GM18870 (cell line): ENCODE results near the gene NID2.

Experiments used
- ATAC-seq: cut with Tn5 transposase; IDR thresholded peaks from one replicate; pipeline ENCODE4 v1.9.1; 2021; ENCODE audit warnings: moderate library complexity; ENCODE audit not compliant: unreplicated experiment

Gene NID2

DNA sequence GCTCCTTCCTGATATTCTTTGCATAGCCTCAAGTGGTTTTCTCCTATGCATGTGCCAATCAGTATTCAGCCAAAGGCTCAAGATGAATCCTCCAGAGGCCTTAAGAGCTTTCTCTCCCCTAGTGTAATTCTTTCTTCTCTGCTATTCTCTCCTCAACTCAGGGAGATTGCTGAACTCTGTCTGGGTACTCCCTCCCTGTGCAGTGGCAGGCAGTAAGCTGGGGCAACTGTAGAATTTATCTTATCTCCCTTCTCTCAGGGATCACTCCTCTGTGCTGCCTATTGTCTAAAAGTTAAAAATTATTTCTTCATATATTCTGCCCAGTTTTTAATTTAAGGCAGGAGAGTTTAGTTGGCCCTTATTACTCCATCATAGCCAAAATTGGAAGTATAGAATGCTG is 108.0 kb downstream of the NID2 start:
- ATAC-seq, result no peak

GRCh38 chr14:51959928-51960327 is 108.9 kb downstream of the NID2 start:
- no peak for ATAC-seq

DNA sequence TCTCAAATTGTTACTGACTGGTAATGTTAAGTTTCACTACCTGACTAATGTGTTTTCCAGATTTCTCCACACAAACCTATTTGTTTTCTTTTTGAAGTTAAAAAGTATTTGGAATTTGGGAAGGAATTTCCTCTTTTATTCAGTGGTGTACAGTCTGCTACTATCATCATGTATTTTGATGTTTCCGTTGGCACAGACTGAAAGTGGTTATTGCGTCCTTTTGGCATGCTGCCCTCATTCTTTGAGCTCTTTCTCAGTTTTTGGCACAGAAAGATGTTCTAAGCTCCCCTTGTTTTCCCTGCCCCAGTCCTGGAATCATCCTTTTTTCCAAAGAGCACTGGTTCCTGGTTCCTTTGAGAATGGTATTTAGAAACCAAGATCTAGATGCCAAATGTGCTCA is 110.9 kb downstream of the NID2 start:
- ATAC-seq, result no peak
